Neural progenitor cell (in vitro differentiated cells): Measurements from ENCODE around the gene BICDL2.
"Not testable (repeated sequence)": the region's sequence is repeated elsewhere in the genome, so short reads cannot be mapped to it uniquely, and the experiment has no call there.

Experiments used
- EZH2 ChIP-seq: fragments of 200-600 bp; sonication (generic); IDR thresholded peaks from 2 replicates; pipeline ENCODE4 v1.6.1; 2017; ENCODE audit warnings: antibody characterized with exemption, mild to moderate bottlenecking, moderate library complexity
- EZH2phosphoT487 ChIP-seq: fragments of 200-600 bp; sonication (generic); IDR thresholded peaks from 2 replicates; pipeline ENCODE4 v1.6.1; 2017; ENCODE audit warnings: antibody characterized with exemption
- TF ChIP-seq, protein P1 (sequence below): fragments of 200-600 bp; sonication (generic); IDR thresholded peaks from 2 replicates; pipeline ENCODE4 v1.5.1; 2017; ENCODE audit warnings: antibody characterized with exemption, mild to moderate bottlenecking

DNA sequence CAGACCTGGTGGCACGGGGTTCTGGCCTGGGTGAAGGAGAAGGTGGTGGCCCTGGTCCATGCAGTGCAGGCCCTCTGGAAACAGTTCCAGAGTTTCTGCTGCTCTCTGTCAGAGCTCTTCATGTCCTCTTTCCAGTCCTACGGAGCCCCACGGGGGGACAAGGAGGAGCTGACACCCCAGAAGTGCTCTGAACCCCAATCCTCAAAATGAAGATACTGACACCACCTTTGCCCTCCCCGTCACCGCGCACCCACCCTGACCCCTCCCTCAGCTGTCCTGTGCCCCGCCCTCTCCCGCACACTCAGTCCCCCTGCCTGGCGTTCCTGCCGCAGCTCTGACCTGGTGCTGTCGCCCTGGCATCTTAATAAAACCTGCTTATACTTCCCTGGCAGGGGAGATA, 32.4 kb upstream of the BICDL2 start:
- not testable (repeated sequence) for TF ChIP-seq EZH2phosphoT487, EZH2
- TF ChIP-seq, protein P1, sequence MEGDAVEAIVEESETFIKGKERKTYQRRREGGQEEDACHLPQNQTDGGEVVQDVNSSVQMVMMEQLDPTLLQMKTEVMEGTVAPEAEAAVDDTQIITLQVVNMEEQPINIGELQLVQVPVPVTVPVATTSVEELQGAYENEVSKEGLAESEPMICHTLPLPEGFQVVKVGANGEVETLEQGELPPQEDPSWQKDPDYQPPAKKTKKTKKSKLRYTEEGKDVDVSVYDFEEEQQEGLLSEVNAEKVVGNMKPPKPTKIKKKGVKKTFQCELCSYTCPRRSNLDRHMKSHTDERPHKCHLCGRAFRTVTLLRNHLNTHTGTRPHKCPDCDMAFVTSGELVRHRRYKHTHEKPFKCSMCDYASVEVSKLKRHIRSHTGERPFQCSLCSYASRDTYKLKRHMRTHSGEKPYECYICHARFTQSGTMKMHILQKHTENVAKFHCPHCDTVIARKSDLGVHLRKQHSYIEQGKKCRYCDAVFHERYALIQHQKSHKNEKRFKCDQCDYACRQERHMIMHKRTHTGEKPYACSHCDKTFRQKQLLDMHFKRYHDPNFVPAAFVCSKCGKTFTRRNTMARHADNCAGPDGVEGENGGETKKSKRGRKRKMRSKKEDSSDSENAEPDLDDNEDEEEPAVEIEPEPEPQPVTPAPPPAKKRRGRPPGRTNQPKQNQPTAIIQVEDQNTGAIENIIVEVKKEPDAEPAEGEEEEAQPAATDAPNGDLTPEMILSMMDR, result not testable (repeated sequence)
